CD4-positive, alpha-beta T cell treated with Interleukin-12 subunit alpha and Interleukin-12 subunit beta, for 1 hour (primary cell): ENCODE measurements around the gene MYH15.

Source experiments
- DNase-seq: peaks from one replicate; pipeline ENCODE4 v3.0.0-alpha.2; 2020

MYH15 gene

GRCh38 chr3:108409800-108410178 is 100.6 kb downstream of the MYH15 start:
- DNase-seq = no peak

GRCh38 chr3:108408883-108409799 is 101.3 kb downstream of the MYH15 start:
- DNase-seq = no peak

- no peak for DNase-seq
Measured at GRCh38 chr3:108407886-108408285, 102.5 kb downstream of the MYH15 start.

- peak; percentile 67 for DNase-seq
Measured at GRCh38 chr3:108406661-108407206, 103.7 kb downstream of the MYH15 start.

- no peak for DNase-seq
Measured at GRCh38 chr3:108406063-108406660, 104.2 kb downstream of the MYH15 start.

GRCh38 chr3:108404368-108404767 is 106.0 kb downstream of the MYH15 start:
- DNase-seq = no peak

GRCh38 chr3:108403686-108404345 is 106.6 kb downstream of the MYH15 start:
- no peak for DNase-seq

- no peak for DNase-seq
Measured at GRCh38 chr3:108403198-108403597, 107.2 kb downstream of the MYH15 start.

DNA sequence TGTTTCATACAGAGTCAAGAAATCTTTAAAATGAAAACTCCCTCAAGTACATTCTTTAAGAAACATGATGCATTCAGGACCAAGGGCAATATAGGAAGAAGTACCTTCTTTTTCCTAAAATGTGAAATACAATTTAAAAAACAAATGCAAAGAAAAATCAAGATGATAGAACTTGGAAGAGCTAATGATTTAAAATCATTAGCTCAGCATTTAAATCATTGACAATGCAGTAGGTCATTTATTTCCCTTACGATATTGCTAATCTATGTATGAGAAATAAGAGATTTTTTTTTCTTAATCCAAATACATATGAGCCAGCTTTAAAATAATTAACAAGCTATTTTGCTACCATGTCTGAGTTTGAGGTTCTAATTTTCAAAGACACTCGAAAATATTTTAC is 108.6 kb downstream of the MYH15 start:
- DNase-seq = no peak

DNA sequence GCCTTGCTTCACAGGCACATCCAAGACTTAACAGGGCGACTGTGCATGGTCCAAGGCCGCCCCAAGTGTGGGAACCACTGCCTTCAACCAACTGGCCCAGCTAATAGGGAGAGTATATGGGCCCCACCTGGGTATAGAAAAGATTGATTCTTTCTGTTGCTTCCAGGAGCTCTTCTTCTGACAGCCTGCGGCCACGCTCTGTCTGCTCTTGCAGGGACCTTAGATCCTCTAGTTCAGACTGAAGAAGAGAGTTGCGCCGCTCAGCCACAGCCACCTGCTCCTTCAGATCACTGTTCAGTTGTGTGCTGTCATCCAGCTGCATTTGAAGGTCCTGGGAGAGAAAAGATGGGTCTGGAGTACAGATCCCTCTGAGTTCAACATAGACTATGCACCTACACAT is 111.9 kb downstream of the MYH15 start:
- no peak for DNase-seq

DNA sequence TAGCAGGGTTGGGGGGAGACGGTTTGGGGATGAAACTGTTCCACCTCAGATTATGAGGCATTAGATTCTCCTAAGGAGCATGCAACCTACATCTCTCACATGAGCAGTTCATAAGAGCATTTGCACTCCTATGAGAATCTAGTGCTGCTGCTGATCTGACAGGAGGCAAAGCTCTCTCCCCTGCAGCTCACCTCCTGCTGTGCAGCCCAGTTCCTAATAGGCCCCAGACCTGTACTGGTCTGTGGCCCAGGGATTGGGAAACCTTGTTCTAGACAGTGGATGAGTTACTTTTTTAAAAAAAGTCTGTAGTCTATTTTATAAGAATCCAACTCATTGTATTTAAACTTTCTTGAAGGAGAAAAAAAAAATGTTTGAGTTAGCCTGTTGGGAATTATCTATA is 114.1 kb downstream of the MYH15 start:
- no peak for DNase-seq

DNA sequence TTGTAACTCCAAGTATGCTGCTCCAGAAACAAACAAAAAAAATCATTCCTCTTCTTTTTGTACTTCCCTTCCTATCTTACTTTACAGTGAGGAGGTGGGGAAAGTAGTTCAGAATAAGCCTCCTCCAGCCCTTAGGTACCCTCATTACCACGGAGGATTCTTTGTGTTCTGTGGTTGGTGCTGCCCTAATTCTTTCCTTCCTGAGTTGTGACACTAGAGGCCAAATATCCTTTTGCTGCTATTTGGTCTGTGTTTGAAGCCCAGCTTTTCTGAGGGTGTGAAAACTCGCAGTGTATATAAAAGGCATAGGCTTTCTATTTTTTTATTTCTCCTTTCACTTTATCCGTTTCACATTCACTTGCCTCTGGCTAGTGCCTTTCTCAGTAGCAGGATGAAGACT is 115.8 kb downstream of the MYH15 start:
- DNase-seq = no peak

GRCh38 chr3:108394016-108394415 is 116.4 kb downstream of the MYH15 start:
- DNase-seq = no peak

- no peak for DNase-seq
Measured at GRCh38 chr3:108393128-108393900, 117.1 kb downstream of the MYH15 start.

GRCh38 chr3:108391917-108392593 is 118.3 kb downstream of the MYH15 start:
- DNase-seq = no peak

DNA sequence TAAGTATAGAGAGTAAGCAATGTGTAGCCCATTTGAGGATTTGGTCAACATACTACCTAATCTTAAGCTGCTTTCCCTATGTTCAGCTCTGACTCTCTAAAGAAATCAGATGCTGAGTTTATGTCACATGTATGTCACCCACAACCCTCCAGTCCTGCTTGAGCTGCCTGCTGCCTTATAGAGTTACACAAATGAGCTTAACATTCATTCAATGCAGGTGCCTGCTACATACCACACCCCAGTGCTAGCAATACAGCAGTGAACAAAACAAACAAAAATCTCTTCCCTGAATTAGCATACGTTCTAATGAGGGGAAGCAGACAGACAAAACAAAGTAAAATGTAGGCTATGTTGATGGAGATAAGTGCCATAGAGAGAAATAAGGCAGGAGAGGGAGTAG is 121.0 kb downstream of the MYH15 start:
- DNase-seq = no peak

- peak; percentile 6 for DNase-seq
Measured at GRCh38 chr3:108388136-108389132, 122.0 kb downstream of the MYH15 start.

DNA sequence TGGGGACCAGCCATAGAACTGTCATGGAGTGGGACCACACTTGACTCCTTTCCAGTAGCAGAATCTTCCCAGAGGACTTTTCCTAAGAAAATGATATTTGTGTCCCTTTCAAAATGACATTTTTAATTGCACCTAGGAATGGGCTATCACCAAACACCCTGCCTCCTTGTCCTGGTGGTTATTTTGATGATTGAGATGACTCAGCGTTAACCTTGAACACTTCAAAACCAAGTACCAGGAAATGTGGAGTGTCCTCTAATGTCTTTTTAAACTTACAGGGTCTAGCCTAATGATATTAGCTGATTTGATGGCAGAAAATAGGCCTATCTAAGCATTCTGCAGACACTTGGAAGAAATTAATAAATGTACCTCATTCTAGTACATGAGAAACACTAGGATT is 123.3 kb downstream of the MYH15 start:
- no peak for DNase-seq

GRCh38 chr3:108383306-108383705 is 127.1 kb downstream of the MYH15 start:
- no peak for DNase-seq

DNA sequence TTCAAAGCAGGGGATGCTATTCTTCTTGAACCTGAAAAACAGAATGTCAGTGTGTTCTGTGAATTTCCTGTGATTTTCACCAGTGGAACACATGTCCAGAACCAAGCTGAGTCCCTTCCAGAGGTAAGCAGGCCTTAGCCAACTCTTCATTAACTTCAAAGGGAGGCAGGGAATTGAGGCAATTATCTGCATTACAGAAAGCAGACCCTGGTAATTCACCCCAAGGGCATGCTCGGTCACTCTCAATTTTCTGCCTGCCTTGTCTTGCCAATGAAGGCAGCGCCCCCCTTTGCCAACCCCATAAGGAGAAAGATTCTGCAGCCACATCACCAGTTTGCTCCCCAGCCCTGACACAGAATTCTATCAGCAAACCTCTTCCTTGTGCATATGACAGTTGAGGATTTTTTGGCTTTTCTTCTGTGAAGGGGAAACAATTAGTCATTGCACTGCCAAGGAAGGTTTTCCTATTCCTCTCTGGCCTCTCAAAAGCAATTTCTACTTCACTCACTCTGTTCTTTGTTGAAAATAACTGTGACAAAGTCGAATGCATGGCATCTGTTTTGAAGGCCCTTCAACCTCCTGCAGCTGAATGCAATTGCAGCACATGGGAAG is 128.8 kb downstream of the MYH15 start:
- no peak for DNase-seq
